ENCODE measurements around the gene PSPN. TPM values are rescaled to one million over a fixed set of nuclear protein-coding genes. Genes with fewer than 3 reads are reported as not detected.

PSPN gene
- polyA plus RNA-seq, 1 donor (not counting 4 experiments of a cell fraction or from before 2014, with no cell fraction given), result 0.33 TPM

- peaks cover 2% of the 10 kb centered on the region for H3K9me1 ChIP-seq (ENCODE audit: control insufficient read depth, extremely low read depth, insufficient read depth, low read length)
- no peaks in the 10 kb centered on the region for H3K27me3 ChIP-seq (ENCODE audit: control insufficient read depth, extremely low read depth, insufficient read depth, low read length)
- H3K36me3 ChIP-seq (ENCODE audit: control insufficient read depth in 2 of 2, extremely low read depth in 1 of 2, insufficient read depth in 2 of 2, low read length in 2 of 2), result peaks cover 12 to 28% of the 10 kb centered on the region in 2 experiments
- peak within 1 kb of the TSS; percentile 81 to 94 (median 90) for H3K4me3 ChIP-seq (ENCODE audit: control insufficient read depth in 2 of 3, extremely low read depth in 1 of 3, insufficient read depth in 2 of 3, low read depth in 1 of 3, low read length in 3 of 3)
- DNase-seq (ENCODE audit: low read depth, low spot score) (no peak), FAIRE-seq (no peak)
- H3K4me2 ChIP-seq (ENCODE audit: control insufficient read depth, extremely low read depth, insufficient read depth, low read depth, low read length), result peak within 1 kb of the TSS; percentile 91
- H3K4me1 ChIP-seq (ENCODE audit: control insufficient read depth, extremely low read depth, insufficient read depth, low read length), result peaks cover 11% of the 10 kb centered on the region
- peak within 1 kb of the TSS; percentile 69 for H3K27ac ChIP-seq (ENCODE audit: control insufficient read depth, insufficient read depth, low read length)
- peak within 1 kb of the TSS; percentile 91 for H3K9ac ChIP-seq (ENCODE audit: control insufficient read depth, extremely low read depth, insufficient read depth, low read length)
- peaks cover 14% of the 10 kb centered on the region for H4K20me1 ChIP-seq (ENCODE audit: control insufficient read depth, extremely low read depth, insufficient read depth, low read length)
- dilution Hi-C loops (cut with MboI; ENCODE audit: extremely low pct_ligation_motif_present, low sequenced_read_pairs), result no loop called here
- TF ChIP-seq EZH2 (IDR thresholded peaks at IDR 0.05; ENCODE audit: low read length) (no peak), CTCF (optimal IDR thresholded peaks at IDR 0.05 in 1 of 3, IDR thresholded peaks at IDR 0.05 in 1 of 3, conservative IDR thresholded peaks at IDR 0.05 in 1 of 3; ENCODE audit: extremely low read depth in 1 of 3, insufficient read depth in 2 of 3, low read length in 3 of 3) (no peak)
- no peaks in the 10 kb centered on the region for H3K9me3 ChIP-seq (ENCODE audit: control insufficient read depth, low read depth, low read length)
- H2AFZ ChIP-seq (ENCODE audit: control insufficient read depth, low read length), result peak within 1 kb of the TSS; percentile 74
- H3K79me2 ChIP-seq (ENCODE audit: control insufficient read depth, insufficient read depth, low read length), result peaks cover 49% of the 10 kb centered on the region
Measured at GRCh38 chr19:6424195-6424938, 48.6 kb upstream of the PSPN start, which contains the start of gene KHSRP. TSS of gene KHSRP (minus strand) at chr19:6424811. CDS start at chr19:6424701, 110 bp downstream.

- H3K9ac ChIP-seq (ENCODE audit: control insufficient read depth, extremely low read depth, insufficient read depth, low read length), result peak overlapping the region; percentile 91
- H4K20me1 ChIP-seq (ENCODE audit: control insufficient read depth, extremely low read depth, insufficient read depth, low read length), result peaks cover 14% of the 10 kb centered on the region
- FAIRE-seq, result peak; percentile 26
- H3K4me3 ChIP-seq (ENCODE audit: control insufficient read depth in 2 of 3, extremely low read depth in 1 of 3, insufficient read depth in 2 of 3, low read depth in 1 of 3, low read length in 3 of 3), result peak overlapping the region; percentile 81 to 94 (median 90)
- peaks cover 18 to 33% of the 10 kb centered on the region in 2 experiments for H3K36me3 ChIP-seq (ENCODE audit: control insufficient read depth in 2 of 2, extremely low read depth in 1 of 2, insufficient read depth in 2 of 2, low read length in 2 of 2)
- peaks cover 11% of the 10 kb centered on the region for H3K4me1 ChIP-seq (ENCODE audit: control insufficient read depth, extremely low read depth, insufficient read depth, low read length)
- no peaks in the 10 kb centered on the region for H3K9me3 ChIP-seq (ENCODE audit: control insufficient read depth, low read depth, low read length)
- no peaks in the 10 kb centered on the region for H3K27me3 ChIP-seq (ENCODE audit: control insufficient read depth, extremely low read depth, insufficient read depth, low read length)
- no peak for DNase-seq (ENCODE audit: low read depth, low spot score)
- H2AFZ ChIP-seq (ENCODE audit: control insufficient read depth, low read length), result no peak overlapping the region
- H3K79me2 ChIP-seq (ENCODE audit: control insufficient read depth, insufficient read depth, low read length), result peaks cover 56% of the 10 kb centered on the region
- H3K9me1 ChIP-seq (ENCODE audit: control insufficient read depth, extremely low read depth, insufficient read depth, low read length), result peaks cover 2% of the 10 kb centered on the region
- TF ChIP-seq CTCF (optimal IDR thresholded peaks at IDR 0.05 in 1 of 3, IDR thresholded peaks at IDR 0.05 in 1 of 3, conservative IDR thresholded peaks at IDR 0.05 in 1 of 3; ENCODE audit: extremely low read depth in 1 of 3, insufficient read depth in 2 of 3, low read length in 3 of 3), result no peak
- no peak for TF ChIP-seq EZH2 (IDR thresholded peaks at IDR 0.05; ENCODE audit: low read length)
- dilution Hi-C loops (cut with MboI; ENCODE audit: extremely low pct_ligation_motif_present, low sequenced_read_pairs), result no loop called here
- H3K27ac ChIP-seq (ENCODE audit: control insufficient read depth, insufficient read depth, low read length), result peak overlapping the region; percentile 69
- H3K4me2 ChIP-seq (ENCODE audit: control insufficient read depth, extremely low read depth, insufficient read depth, low read depth, low read length), result peak overlapping the region; percentile 91
Measured at GRCh38 chr19:6423499-6424194, 47.9 kb upstream of the PSPN start.

All from keratinocyte (primary cell).